ENCODE data around the gene CSTF1.

GRCh38 chr20:56433880-56434255, 41.4 kb downstream of the CSTF1 start:
- TF ChIP-seq, protein P1, sequence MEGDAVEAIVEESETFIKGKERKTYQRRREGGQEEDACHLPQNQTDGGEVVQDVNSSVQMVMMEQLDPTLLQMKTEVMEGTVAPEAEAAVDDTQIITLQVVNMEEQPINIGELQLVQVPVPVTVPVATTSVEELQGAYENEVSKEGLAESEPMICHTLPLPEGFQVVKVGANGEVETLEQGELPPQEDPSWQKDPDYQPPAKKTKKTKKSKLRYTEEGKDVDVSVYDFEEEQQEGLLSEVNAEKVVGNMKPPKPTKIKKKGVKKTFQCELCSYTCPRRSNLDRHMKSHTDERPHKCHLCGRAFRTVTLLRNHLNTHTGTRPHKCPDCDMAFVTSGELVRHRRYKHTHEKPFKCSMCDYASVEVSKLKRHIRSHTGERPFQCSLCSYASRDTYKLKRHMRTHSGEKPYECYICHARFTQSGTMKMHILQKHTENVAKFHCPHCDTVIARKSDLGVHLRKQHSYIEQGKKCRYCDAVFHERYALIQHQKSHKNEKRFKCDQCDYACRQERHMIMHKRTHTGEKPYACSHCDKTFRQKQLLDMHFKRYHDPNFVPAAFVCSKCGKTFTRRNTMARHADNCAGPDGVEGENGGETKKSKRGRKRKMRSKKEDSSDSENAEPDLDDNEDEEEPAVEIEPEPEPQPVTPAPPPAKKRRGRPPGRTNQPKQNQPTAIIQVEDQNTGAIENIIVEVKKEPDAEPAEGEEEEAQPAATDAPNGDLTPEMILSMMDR (IDR thresholded peaks at IDR 0.05; ENCODE audit: low read depth, low read length), result no peak
- no peak for TF ChIP-seq EZH2phosphoT487 (IDR thresholded peaks at IDR 0.05; ENCODE audit: low read depth)

Measured in OCI-LY3 (cell line).